Stimulated activated CD8-positive, alpha-beta memory T cell treated with anti-CD3 and anti-CD28 coated beads, Interleukin-7, amount 100 ng/mL, for 4 hours (primary cell): ENCODE measurements around the gene NSG1.

ENCODE experiments used
- DNase-seq, 2 donors: peaks; one replicate each; pipeline ENCODE4 v3.0.0-alpha.2; 2020; ENCODE audit warnings: low read depth in 2 of 2

Gene NSG1

GRCh38 chr4:4395849-4396627, 9.1 kb downstream of the NSG1 start:
- no peak for DNase-seq

- DNase-seq: no peak
Observed at GRCh38 chr4:4396628-4397440, 9.9 kb downstream of the NSG1 start.

GRCh38 chr4:4397441-4397819, 10.5 kb downstream of the NSG1 start:
- DNase-seq: no peak

- DNase-seq: no peak
Observed at GRCh38 chr4:4398430-4398829, 11.5 kb downstream of the NSG1 start.

- no peak for DNase-seq
Observed at GRCh38 chr4:4401036-4401435, 14.1 kb downstream of the NSG1 start.

GRCh38 chr4:4402966-4403365, 16.1 kb downstream of the NSG1 start:
- DNase-seq: no peak

- no peak for DNase-seq
Observed at GRCh38 chr4:4405358-4405962, 18.6 kb downstream of the NSG1 start.

- DNase-seq: no peak
Observed at GRCh38 chr4:4406455-4407298, 19.8 kb downstream of the NSG1 start.

- no peak for DNase-seq
Observed at GRCh38 chr4:4407299-4408131, 20.6 kb downstream of the NSG1 start.

- no peak for DNase-seq
Observed at GRCh38 chr4:4408132-4408523, 21.2 kb downstream of the NSG1 start.

GRCh38 chr4:4408576-4409335, 21.9 kb downstream of the NSG1 start:
- no peak for DNase-seq

GRCh38 chr4:4409416-4410115, 22.7 kb downstream of the NSG1 start:
- no peak for DNase-seq

- DNase-seq: no peak
Observed at GRCh38 chr4:4410271-4410670, 23.4 kb downstream of the NSG1 start.

- no peak for DNase-seq
Observed at GRCh38 chr4:4411906-4412305, 25.0 kb downstream of the NSG1 start.

GRCh38 chr4:4412641-4413372, 25.9 kb downstream of the NSG1 start:
- no peak for DNase-seq

GRCh38 chr4:4413373-4413725, 26.4 kb downstream of the NSG1 start:
- no peak for DNase-seq

- DNase-seq: no peak
Observed at GRCh38 chr4:4413806-4414205, 26.9 kb downstream of the NSG1 start.

- no peak for DNase-seq
Observed at GRCh38 chr4:4415107-4415805, 28.4 kb downstream of the NSG1 start.
